Fibroblast of the conjunctiva (primary cell): ENCODE measurements around the gene ZNF654.
A peak's percentile ranks its signal among the peaks of the same experiment; 100 is the strongest.
"Not testable (repeated sequence)": the region's sequence is repeated elsewhere in the genome, so short reads cannot be mapped to it uniquely, and the experiment has no call there.

Experiments used
- DNase-seq: peaks from one replicate; pipeline ENCODE4 v3.0.0-alpha.2; 2010; ENCODE audit warnings: low read depth

ZNF654 gene

GRCh38 chr3:88061746-88062145 is 2.7 kb downstream of the ZNF654 start:
- no peak for DNase-seq

GRCh38 chr3:88075072-88075471 is 16.0 kb downstream of the ZNF654 start:
- DNase-seq: no peak

GRCh38 chr3:88075497-88075896 is 16.4 kb downstream of the ZNF654 start:
- no peak for DNase-seq

- DNase-seq: no peak
Measured at GRCh38 chr3:88076712-88077111, 17.7 kb downstream of the ZNF654 start.

DNA sequence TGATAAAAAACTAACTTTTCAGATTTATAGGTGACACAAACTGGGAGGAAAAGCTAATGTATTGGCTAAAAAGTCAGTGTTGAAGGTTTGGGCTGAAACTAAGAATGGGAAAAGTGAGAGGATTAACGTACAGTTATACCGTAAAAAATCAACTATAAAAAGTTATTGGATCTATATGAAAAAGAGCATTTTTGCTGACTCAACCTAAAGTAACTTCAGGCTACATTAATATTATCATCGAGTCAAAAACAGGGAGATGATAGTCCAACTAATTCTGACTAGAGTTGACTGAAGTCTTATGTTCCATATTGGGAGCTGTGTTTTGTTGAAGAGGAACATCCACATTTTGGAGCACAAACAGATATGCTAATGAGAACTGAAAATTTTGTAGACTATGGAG is 19.9 kb downstream of the ZNF654 start:
- no peak for DNase-seq

DNA sequence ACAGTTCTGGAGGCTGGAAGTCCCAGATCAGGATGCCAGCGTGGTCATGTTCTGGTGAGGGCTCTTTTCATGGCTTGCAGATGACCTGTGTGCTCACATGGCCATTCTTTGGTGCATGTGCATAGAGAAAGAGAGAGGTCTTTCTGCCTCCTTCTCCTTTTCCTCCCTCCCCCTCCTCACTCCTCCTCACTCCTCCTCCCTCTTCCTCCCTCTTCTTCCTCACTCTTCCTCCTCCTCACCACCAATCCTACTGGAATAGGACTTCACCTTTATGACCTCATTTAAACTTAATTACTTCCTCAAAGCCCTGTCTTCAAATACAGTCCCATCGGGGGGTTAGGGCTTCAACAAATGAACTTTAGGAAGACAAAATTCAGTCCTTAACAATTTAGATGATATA is 23.8 kb downstream of the ZNF654 start:
- no peak for DNase-seq

DNA sequence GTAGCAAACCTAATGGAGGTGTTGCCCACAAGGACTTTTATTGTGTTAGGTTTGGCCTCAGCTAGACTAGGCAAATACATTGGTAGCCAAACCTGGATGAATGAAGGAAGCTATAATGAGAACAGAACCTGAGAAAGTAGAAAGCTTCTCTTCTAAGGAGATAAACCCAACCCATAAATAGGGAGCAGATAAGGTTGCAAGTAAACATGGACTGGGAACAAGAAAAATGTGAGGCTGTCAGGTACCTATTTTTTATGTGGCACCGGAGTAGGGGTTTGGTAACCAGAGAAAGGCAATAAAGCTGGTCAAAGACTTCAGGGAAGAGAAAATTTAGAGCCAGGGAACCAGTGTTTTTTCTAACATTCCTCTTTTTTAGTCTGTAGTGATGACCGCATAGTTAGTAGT is 25.0 kb downstream of the ZNF654 start:
- no peak for DNase-seq

- DNase-seq: no peak
Measured at GRCh38 chr3:88090681-88091080, 31.6 kb downstream of the ZNF654 start.

DNA sequence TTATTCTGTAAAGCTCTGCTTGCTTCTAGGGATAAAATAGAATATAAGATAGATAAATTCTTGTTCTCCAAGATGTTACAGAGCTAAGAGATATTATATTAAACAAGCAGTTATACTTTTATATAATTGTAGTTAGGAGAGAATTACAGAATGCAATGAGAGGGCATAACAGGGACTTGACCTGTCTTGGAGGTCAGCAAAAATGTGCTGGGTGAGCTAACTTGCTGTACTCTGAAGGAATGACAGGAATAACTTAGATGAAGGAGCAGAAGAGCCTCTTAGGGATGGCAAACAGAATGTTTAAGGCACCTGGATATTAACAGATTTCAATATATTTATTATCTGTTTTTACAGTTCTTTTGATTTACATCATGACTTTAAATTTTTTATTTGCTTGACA is 33.2 kb downstream of the ZNF654 start:
- DNase-seq: no peak

DNA sequence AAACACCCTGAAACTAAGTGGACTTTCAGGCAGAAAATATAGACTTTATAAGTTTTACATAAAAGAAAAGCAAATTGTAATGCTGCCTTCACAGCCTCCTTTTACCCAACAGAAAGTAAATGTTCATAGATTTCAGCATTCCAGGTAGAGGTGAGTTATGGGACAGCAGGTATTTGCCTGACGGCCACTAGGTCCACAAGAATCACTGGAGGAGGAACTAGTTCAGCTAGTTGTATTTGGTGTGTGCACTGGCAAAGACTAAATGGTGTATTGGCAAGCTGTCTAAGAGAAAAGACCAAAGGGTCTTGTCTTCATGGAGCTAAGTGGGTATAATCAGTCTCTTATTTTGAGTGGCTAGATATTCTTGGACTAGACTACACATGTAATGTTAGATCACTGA is 34.2 kb downstream of the ZNF654 start:
- no peak for DNase-seq

DNA sequence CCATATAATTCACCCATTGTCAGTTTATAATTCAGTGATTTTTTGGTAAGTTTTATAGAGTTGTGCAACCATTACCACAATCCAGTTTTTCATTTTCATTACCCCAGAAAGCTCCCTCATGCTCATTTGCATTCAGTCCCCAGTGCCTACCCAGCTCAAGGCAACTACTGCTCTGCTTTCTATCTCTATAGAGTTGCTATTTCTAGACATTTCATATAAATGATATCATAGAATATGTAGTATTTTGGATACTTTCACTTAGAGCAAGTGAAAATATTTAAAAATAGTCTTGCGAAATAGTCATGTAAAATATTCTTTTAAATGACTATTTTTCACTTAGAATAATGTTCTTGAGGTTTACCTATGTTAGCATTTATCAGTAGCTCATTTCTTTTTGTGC is 42.1 kb downstream of the ZNF654 start:
- DNase-seq: no peak

DNA sequence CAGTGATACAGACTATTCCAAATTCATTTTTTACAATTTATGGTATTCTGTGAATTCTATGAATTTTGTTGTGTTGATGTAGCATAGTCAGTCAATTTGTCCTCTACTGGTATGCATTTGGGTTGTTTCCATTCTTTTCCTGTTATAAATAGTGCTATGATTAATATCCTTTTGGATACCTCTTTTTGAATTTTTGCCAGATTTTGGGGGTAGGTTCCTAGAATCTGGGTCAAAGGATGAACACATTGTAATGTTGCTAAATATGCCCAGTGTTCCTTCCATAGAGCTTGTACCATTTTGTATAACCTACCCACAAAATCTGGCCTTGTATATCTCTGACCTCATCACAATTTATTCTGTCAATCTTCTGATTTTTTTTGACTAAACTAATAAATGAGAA is 46.3 kb downstream of the ZNF654 start:
- peak; percentile 5 for DNase-seq

DNA sequence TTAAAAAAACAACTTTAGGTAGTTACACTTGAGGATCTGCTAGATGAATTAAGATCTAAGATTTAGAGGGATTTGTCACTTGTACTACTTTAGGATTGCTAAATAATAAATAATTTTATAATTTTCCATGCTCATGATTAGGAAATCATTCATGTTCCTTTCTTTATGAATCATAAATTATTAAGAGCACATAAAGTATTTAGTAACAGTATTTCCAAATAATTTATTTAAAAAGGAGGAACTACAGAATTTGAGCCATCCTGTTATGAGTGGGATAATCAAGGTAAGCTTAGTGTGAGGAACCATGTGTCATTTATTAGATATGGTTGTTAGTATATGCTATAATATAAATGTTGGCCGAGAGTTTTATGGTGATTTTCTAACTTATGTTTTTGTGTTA is 53.2 kb downstream of the ZNF654 start:
- DNase-seq: no peak

DNA sequence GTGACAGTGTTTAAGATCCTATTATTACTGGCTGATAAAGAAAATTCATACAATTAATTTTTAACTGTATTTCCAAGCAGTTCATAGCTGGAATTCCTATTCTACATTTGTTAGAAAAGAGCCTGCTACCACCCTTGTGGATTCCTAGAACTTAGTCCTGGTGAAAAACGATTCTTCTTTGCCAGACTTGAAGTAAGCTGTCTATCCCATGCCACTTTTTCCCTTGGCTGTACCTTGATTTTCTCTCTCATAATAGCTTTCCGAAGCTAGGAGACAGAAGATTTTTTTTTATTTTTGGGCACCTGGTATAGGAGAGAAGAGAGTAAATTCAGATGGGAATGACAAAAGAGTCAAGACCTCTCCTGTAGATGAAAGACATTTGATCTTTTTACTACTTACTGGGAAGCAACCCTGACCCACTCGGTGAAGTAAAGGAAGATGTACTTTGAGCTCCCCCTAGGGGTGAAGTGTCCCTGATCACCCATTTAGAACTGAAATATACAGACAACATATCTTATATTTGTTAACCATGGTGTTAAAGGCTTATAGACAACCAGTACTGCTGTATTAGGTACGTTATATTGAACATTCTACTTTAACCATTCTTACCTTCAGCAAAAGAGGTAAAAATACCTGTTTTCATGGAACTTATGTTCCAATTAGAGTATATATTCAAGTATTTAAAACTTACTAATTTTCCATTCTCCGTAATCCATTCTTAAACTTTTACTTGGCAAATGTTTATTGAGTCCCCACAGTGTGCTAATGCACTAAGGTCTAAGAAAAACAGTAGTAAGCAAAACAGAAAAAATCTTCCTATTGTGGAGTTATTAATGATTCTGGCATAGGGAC is 54.5 kb downstream of the ZNF654 start:
- peak; percentile 63 for DNase-seq

- DNase-seq: no peak
Measured at GRCh38 chr3:88114878-88115549, 56.0 kb downstream of the ZNF654 start.

- no peak for DNase-seq
Measured at GRCh38 chr3:88117683-88118082, 58.6 kb downstream of the ZNF654 start.

DNA sequence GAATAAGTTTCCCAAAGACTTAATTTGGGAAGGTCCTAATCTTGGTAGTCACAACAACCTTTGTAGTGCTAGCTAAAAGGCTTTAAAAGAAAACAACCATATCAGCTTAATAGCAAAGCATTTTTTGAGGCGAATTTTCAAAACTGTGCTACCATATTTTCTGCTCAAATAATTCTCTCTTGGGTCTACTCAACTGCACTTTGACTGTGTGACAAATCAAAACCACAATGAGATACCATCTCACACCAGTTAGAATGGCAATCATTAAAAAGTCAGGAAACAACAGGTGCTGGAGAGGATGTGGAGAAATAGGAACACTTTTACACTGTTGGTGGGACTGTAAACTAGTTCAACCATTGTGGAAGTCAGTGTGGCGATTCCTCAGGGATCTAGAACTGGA is 59.5 kb downstream of the ZNF654 start:
- not testable (repeated sequence) for DNase-seq

GRCh38 chr3:88123526-88123925 is 64.5 kb downstream of the ZNF654 start:
- no peak for DNase-seq

GRCh38 chr3:88131695-88132094 is 72.6 kb downstream of the ZNF654 start:
- no peak for DNase-seq

DNA sequence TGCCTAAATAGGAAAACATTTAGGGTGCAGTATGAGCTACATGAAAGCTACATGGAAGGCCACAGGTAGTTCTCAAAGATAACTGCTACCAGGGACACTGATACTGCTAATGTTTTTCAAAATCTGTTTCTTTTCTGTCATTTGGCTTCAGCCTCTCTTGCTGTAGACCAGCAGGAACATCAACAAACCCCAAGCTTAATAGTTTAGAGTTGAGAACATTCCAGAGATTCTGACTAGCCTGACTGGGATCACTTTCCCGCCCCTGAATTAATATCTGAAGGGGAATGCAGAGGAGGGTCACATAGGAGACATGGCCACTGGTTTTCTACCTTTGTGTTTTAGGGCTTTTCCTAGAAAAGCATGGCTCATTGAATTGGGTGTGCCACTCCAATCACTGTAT is 73.8 kb downstream of the ZNF654 start:
- DNase-seq: no peak

- no peak for DNase-seq
Measured at GRCh38 chr3:88133711-88134263, 74.7 kb downstream of the ZNF654 start.

- no peak for DNase-seq
Measured at GRCh38 chr3:88137836-88138235, 78.8 kb downstream of the ZNF654 start.

GRCh38 chr3:88141458-88142083 is 82.5 kb downstream of the ZNF654 start:
- DNase-seq: peak; percentile 47
